ENCODE data around the gene GPR78.

DNA sequence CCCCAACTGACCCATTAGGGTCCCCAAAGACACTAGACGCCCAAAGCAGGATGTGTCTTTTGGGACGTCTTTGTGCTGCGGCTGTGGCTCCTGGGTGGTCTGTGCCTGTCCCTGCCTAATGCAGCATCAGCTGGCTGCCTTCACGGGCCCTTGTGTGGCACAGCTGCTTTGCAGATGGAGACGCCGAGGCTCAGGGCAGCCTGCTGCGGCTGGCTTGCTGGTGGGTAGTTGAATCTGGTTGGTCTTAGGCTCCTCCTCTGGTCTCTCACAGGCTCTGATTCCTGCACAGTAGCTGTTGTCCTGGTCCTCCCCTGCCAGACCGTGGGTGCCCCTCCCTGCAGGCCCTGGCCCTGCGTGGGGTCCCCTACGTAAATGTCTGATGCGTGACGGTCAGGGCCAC, 20.5 kb downstream of the GPR78 start:
- TF ChIP-seq POLR2A (IDR thresholded peaks at IDR 0.05): no peak
- TF ChIP-seq, protein P1, sequence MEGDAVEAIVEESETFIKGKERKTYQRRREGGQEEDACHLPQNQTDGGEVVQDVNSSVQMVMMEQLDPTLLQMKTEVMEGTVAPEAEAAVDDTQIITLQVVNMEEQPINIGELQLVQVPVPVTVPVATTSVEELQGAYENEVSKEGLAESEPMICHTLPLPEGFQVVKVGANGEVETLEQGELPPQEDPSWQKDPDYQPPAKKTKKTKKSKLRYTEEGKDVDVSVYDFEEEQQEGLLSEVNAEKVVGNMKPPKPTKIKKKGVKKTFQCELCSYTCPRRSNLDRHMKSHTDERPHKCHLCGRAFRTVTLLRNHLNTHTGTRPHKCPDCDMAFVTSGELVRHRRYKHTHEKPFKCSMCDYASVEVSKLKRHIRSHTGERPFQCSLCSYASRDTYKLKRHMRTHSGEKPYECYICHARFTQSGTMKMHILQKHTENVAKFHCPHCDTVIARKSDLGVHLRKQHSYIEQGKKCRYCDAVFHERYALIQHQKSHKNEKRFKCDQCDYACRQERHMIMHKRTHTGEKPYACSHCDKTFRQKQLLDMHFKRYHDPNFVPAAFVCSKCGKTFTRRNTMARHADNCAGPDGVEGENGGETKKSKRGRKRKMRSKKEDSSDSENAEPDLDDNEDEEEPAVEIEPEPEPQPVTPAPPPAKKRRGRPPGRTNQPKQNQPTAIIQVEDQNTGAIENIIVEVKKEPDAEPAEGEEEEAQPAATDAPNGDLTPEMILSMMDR (IDR thresholded peaks at IDR 0.05): no peak
- TF ChIP-seq POLR2AphosphoS5 (IDR thresholded peaks at IDR 0.05): no peak

Data from prostate gland (tissue), 2 donors.